CD4-positive, alpha-beta T cell (primary cell): ENCODE measurements around the gene CTXN1. TPM values are rescaled to one million over a fixed set of nuclear protein-coding genes. Genes with fewer than 3 reads are reported as not detected.

Source experiments
- ATAC-seq: fragments of 200-7000 bp; cut with Tn5 transposase; one replicate; pipeline ENCODE4 v1.10.0; 2022; ENCODE audit warnings: mild to moderate bottlenecking; ENCODE audit not compliant: poor library complexity
- CTCF ChIA-PET: fragments of 350-600 bp; sonication (Branson Sonifier 250); formaldehyde crosslinking; loops from one replicate; lab custom pipeline; 2021; ENCODE audit warnings: antibody characterized with exemption, inconsistent platforms; lab: Charles Lee
- POLR2A ChIA-PET: fragments of 350-600 bp; sonication (Branson Sonifier 250); formaldehyde crosslinking; loops from one replicate; lab custom pipeline; 2021; ENCODE audit warnings: antibody characterized with exemption, inconsistent platforms; lab: Charles Lee
- DNase-seq, 14 experiments: peaks; one replicate each; pipeline ENCODE4 v3.0.0-alpha.2; 2013 to 2020; ENCODE audit warnings: mixed read lengths in 2 of 14
- H3K27ac ChIP-seq, 2 donors: one replicate each; pipeline versions ENCODE4 v1.5.1 to v1.7.0; 2013; ENCODE audit warnings: low read length in 2 of 2, low read depth in 1 of 2, mild to moderate bottlenecking in 1 of 2
- H3K27me3 ChIP-seq, 2 experiments: 1 replicate in 1 of 2; 2 replicates in 1 of 2; pipeline versions ENCODE4 v1.6.1 to v1.7.0; 2013; ENCODE audit warnings: low read length in 2 of 2, control low read depth in 1 of 2, mild to moderate bottlenecking in 1 of 2, moderate library complexity in 1 of 2; ENCODE audit not compliant: insufficient read depth in 2 of 2, control insufficient read depth in 1 of 2
- H3K36me3 ChIP-seq: one replicate; pipeline ENCODE4 v1.6.1; 2013; ENCODE audit warnings: low read length, control low read depth; ENCODE audit not compliant: insufficient read depth
- H3K4me1 ChIP-seq: one replicate; pipeline ENCODE4 v1.6.1; 2013; ENCODE audit warnings: low read length, control low read depth; ENCODE audit not compliant: insufficient read depth
- H3K4me3 ChIP-seq: one replicate; pipeline ENCODE4 v1.5.1; 2013; ENCODE audit warnings: mild to moderate bottlenecking, low read length, moderate library complexity
- H3K9me3 ChIP-seq, 2 experiments: 1 replicate in 1 of 2; 2 replicates in 1 of 2; pipeline versions ENCODE4 v1.6.1 to v1.7.0; 2013; ENCODE audit warnings: low read length in 2 of 2, mild to moderate bottlenecking in 2 of 2, control low read depth in 1 of 2, moderate library complexity in 1 of 2; ENCODE audit not compliant: control insufficient read depth in 1 of 2, insufficient read depth in 1 of 2
- H3K27ac Mint-ChIP-seq: one replicate; pipeline ENCODE4 v1.8.0; 2020; ENCODE audit warnings: mixed read lengths
- H3K27me3 Mint-ChIP-seq: one replicate; pipeline ENCODE4 v1.8.0; 2021; ENCODE audit warnings: mixed read lengths
- H3K36me3 Mint-ChIP-seq: one replicate; pipeline ENCODE4 v1.8.0; 2021; ENCODE audit warnings: low read depth, mixed read lengths
- H3K4me1 Mint-ChIP-seq: one replicate; pipeline ENCODE4 v1.8.0; 2021; ENCODE audit warnings: low read depth, mixed read lengths
- H3K4me3 Mint-ChIP-seq: one replicate; pipeline ENCODE4 v1.8.0; 2020; ENCODE audit warnings: mild to moderate bottlenecking, mixed read lengths
- H3K9me3 Mint-ChIP-seq: one replicate; pipeline ENCODE4 v1.8.0; 2020; ENCODE audit warnings: mixed read lengths
- CTCF ChIP-seq: fragments of 200-600 bp; IDR thresholded peaks from one replicate; pipeline ENCODE4 v1.8.0; 2022; ENCODE audit warnings: antibody characterized with exemption, mild to moderate bottlenecking
- intact Hi-C, 2 experiments: fragments of 100-400 bp; cut with DNase I in 1 of 2; cut with micrococcal nuclease in 1 of 2; formaldehyde crosslinking; loops; one replicate each; pipeline versions ENCODE4 v1.15.1 to v1.9.0; 2023 to 2025; cut with DNase I, micrococcal nuclease
- total RNA-seq, 174 experiments: library from RNA in 2 of 174; stranded (reverse) in 2 of 174; gene quantifications; one replicate each; pipeline ENCODE4 v1.2.3 and lab custom pipeline; 2021 to 2026

CTXN1 gene
- total RNA-seq, 2 experiments from 2014 or later: not detected

- Histone ChIP-seq H3K9me3 (peaks cover 0 to 9% of the 10 kb centered on the region in 2 experiments), H3K36me3 (peaks cover 23% of the 10 kb centered on the region), H3K27ac (no peak overlapping the region), H3K4me1 (peaks cover 44% of the 10 kb centered on the region), H3K27me3 (peaks cover 34 to 35% of the 10 kb centered on the region in 2 experiments), H3K4me3 (peak overlapping the region; percentile 33)
- Mint-ChIP-seq H3K4me3 (peak overlapping the region; percentile 48), H3K9me3 (no peaks in the 10 kb centered on the region), H3K27ac (peak overlapping the region; percentile 46), H3K36me3 (peaks cover 26% of the 10 kb centered on the region), H3K27me3 (peaks cover 39% of the 10 kb centered on the region), H3K4me1 (peaks cover 25% of the 10 kb centered on the region)
- intact Hi-C loops: no loop called here
- ChIA-PET CTCF (interaction anchor here (0.7 to 1.3 kb wide), 4 partner anchors 12 to 87 kb away, joined by 3 to 4 read pairs (median 3); partner anchors contain the start of gene MAP2K7), POLR2A (interaction anchor here (0.6 to 7.7 kb wide), 5 partner anchors 12 to 53 kb away, joined by 3 to 116 read pairs (median 4); partner anchors contain the start of genes MAP2K7 and TIMM44)
- no peak for TF ChIP-seq CTCF
- DNase-seq (peak in 1 of 14 experiments; percentile 37), ATAC-seq (no peak)
These were observed 10.5 kb downstream of the CTXN1 start for GRCh38 chr19:7915250-7916102.

DNA sequence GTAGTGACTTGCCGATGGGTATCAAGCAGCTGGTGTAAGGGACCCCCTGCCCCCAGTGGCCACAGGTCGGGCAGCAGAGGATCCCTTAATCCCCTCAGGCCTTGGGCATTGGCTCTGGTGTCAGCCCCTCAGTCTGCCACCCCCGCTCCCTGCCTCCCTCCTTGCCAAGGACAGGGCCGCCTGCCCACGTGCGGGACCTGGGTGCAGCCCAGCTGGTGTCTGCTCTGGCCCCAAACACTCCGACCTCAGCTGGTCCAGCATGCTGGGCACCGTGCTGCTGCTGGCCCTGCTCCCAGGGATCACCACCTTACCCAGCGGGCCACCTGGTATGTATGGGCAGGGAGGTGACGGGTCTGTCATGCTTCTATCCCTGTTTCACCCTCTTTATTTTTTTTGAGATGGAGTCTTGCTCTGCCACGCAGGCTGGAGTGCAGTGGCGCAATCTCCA, 11.3 kb downstream of the CTXN1 start, which contains the start of gene TGFBR3L:
Gene TGFBR3L, plus strand, starts transcription at position 233 of the 448 bp plus-strand sequence.
- TF ChIP-seq CTCF: no peak
- Mint-ChIP-seq H3K27ac (peak within 1 kb of the TSS; percentile 46), H3K4me3 (peak within 1 kb of the TSS; percentile 48), H3K27me3 (peaks cover 33% of the 10 kb centered on the region), H3K9me3 (no peaks in the 10 kb centered on the region), H3K36me3 (peaks cover 28% of the 10 kb centered on the region), H3K4me1 (peaks cover 18% of the 10 kb centered on the region)
- Histone ChIP-seq H3K27ac (no peak within 1 kb of the TSS), H3K9me3 (peaks cover 0 to 9% of the 10 kb centered on the region in 2 experiments), H3K4me3 (no peak within 1 kb of the TSS), H3K27me3 (peaks cover 33 to 35% of the 10 kb centered on the region in 2 experiments), H3K4me1 (peaks cover 39% of the 10 kb centered on the region), H3K36me3 (peaks cover 31% of the 10 kb centered on the region)
- DNase-seq: peak in 1 of 14 experiments; percentile 34
- ChIA-PET CTCF (no interaction called here), POLR2A (interaction anchor here (1.5 to 7.7 kb wide), 2 partner anchors 11 to 29 kb away, joined by 4 to 116 read pairs; partner anchors contain the start of genes MAP2K7 and TIMM44)
- ATAC-seq: no peak
- intact Hi-C loops: no loop called here

- Mint-ChIP-seq H3K9me3 (no peaks in the 10 kb centered on the region), H3K27me3 (peaks cover 30% of the 10 kb centered on the region), H3K4me1 (peaks cover 16% of the 10 kb centered on the region), H3K27ac (no peak overlapping the region), H3K36me3 (peaks cover 28% of the 10 kb centered on the region), H3K4me3 (no peak overlapping the region)
- Histone ChIP-seq H3K27ac (no peak overlapping the region), H3K4me3 (no peak overlapping the region), H3K27me3 (peaks cover 28 to 35% of the 10 kb centered on the region in 2 experiments), H3K4me1 (peaks cover 36% of the 10 kb centered on the region), H3K36me3 (peaks cover 35% of the 10 kb centered on the region), H3K9me3 (peaks cover 0 to 9% of the 10 kb centered on the region in 2 experiments)
- intact Hi-C loops: no loop called here
- ChIA-PET CTCF (no interaction called here), POLR2A (interaction anchor here (7.7 kb wide), 1 partner anchor 10 kb away, joined by 116 read pairs; the partner anchor contains the start of gene MAP2K7)
- DNase-seq (peak in 1 of 14 experiments; percentile 36), ATAC-seq (no peak)
- TF ChIP-seq CTCF: no peak
These were observed 11.8 kb downstream of the CTXN1 start for GRCh38 chr19:7914099-7914498.
